CD8-positive, alpha-beta memory T cell (primary cell): ENCODE data around the gene TRIP12. TPM values are rescaled to one million over a fixed set of nuclear protein-coding genes. Genes with fewer than 3 reads are reported as not detected.
"Not testable (repeated sequence)": the region's sequence is repeated elsewhere in the genome, so short reads cannot be mapped to it uniquely, and the experiment has no call there.

ENCODE experiments used
- CTCF ChIA-PET: fragments of 350-600 bp; sonication (Branson Sonifier 250); formaldehyde crosslinking; loops from one replicate; lab custom pipeline; 2021; ENCODE audit warnings: antibody characterized with exemption; lab: Charles Lee
- POLR2A ChIA-PET: fragments of 350-600 bp; sonication (Branson Sonifier 250); formaldehyde crosslinking; loops from one replicate; lab custom pipeline; 2021; ENCODE audit warnings: antibody characterized with exemption; lab: Charles Lee
- DNase-seq, 5 donors: peaks; one replicate each; pipeline versions ENCODE4 v3.0.0 to v3.0.0-alpha.2; 2020 to 2022; ENCODE audit warnings: mixed read lengths in 1 of 5
- H3K27ac ChIP-seq: one replicate; pipeline ENCODE4 v1.7.0; 2013; ENCODE audit warnings: low read depth, mild to moderate bottlenecking, low read length, moderate library complexity
- H3K27me3 ChIP-seq: 2 replicates; pipeline ENCODE4 v1.7.0; 2013; ENCODE audit warnings: low read length, mild to moderate bottlenecking; ENCODE audit not compliant: insufficient read depth, poor library complexity, severe bottlenecking
- H3K36me3 ChIP-seq: 2 replicates; pipeline ENCODE4 v1.7.0; 2013; ENCODE audit warnings: mild to moderate bottlenecking, low read length, moderate library complexity; ENCODE audit not compliant: insufficient read depth
- H3K4me1 ChIP-seq: 2 replicates; pipeline ENCODE4 v1.7.0; 2013; ENCODE audit warnings: mild to moderate bottlenecking, low read length, moderate library complexity; ENCODE audit not compliant: insufficient read depth
- H3K4me3 ChIP-seq: 2 replicates; pipeline ENCODE4 v1.7.0; 2013; ENCODE audit warnings: mild to moderate bottlenecking, low read length
- H3K9me3 ChIP-seq: 2 replicates; pipeline ENCODE4 v1.7.0; 2013; ENCODE audit warnings: mild to moderate bottlenecking, low read length
- H3K27ac Mint-ChIP-seq, 8 donors: one replicate each; pipeline ENCODE4 v1.8.0; 2020 to 2021; ENCODE audit warnings: mixed read lengths in 8 of 8, mild to moderate bottlenecking in 6 of 8, inconsistent platforms in 3 of 8, moderate library complexity in 3 of 8
- H3K27me3 Mint-ChIP-seq, 2 donors: one replicate each; pipeline ENCODE4 v1.8.0; 2020 to 2021; ENCODE audit warnings: mixed read lengths in 2 of 2, mild to moderate bottlenecking in 1 of 2, moderate library complexity in 1 of 2
- H3K36me3 Mint-ChIP-seq, 3 donors: one replicate each; pipeline ENCODE4 v1.8.0; 2020 to 2021; ENCODE audit warnings: mixed read lengths in 3 of 3, inconsistent platforms in 1 of 3, mild to moderate bottlenecking in 1 of 3
- H3K4me1 Mint-ChIP-seq, 3 donors: one replicate each; pipeline ENCODE4 v1.8.0; 2020 to 2021; ENCODE audit warnings: mixed read lengths in 3 of 3, inconsistent platforms in 1 of 3, mild to moderate bottlenecking in 1 of 3
- H3K4me3 Mint-ChIP-seq, 7 donors: one replicate each; pipeline ENCODE4 v1.8.0; 2020 to 2021; ENCODE audit warnings: mixed read lengths in 7 of 7, mild to moderate bottlenecking in 6 of 7, moderate library complexity in 4 of 7, inconsistent platforms in 2 of 7
- H3K9me3 Mint-ChIP-seq, 5 donors: one replicate each; pipeline ENCODE4 v1.8.0; 2020 to 2022; ENCODE audit warnings: mixed read lengths in 5 of 5, mild to moderate bottlenecking in 3 of 5, moderate library complexity in 2 of 5, inconsistent platforms in 1 of 5
- polyA plus RNA-seq: library from polyadenylated mRNA; unstranded; fragments of 300-500 nt; fragmentation: Illumina TruSeq; gene quantifications from one replicate; pipeline ENCODE4 v1.2.3, GENCODE V29; 2021
- total RNA-seq, 2 experiments: library from RNA; stranded (reverse); gene quantifications; one replicate each; pipeline ENCODE4 v1.2.3, GENCODE V29; 2021

TRIP12 gene
- total and polyA plus RNA-seq, 3 experiments from 2014 or later = 42.0 to 269 (median 263) TPM

GRCh38 chr2:229856413-229856812, 65.4 kb downstream of the TRIP12 start:
- ChIA-PET POLR2A (no interaction called here), CTCF (interaction anchor here (0.8 to 2.0 kb wide), 2 partner anchors 11 to 59 kb away, joined by 3 to 5 read pairs; no protein-coding TSS in a partner anchor)
- H3K4me1 ChIP-seq = peaks cover 11% of the 10 kb centered on the region
- no peaks in the 10 kb centered on the region for H3K9me3 Mint-ChIP-seq
- H3K36me3 ChIP-seq = peaks cover 21% of the 10 kb centered on the region
- no peak overlapping the region for H3K27ac ChIP-seq
- H3K27me3 Mint-ChIP-seq = no peaks in the 10 kb centered on the region
- H3K27me3 ChIP-seq = no peaks in the 10 kb centered on the region
- H3K4me3 ChIP-seq = no peak overlapping the region
- peak overlapping the region; percentile 5 to 80 (median 60) for H3K27ac Mint-ChIP-seq
- H3K4me3 Mint-ChIP-seq = no peak overlapping the region
- H3K36me3 Mint-ChIP-seq = peaks cover 0 to 52% (median 26%) of the 10 kb centered on the region in 3 donors
- DNase-seq = no peak
- H3K4me1 Mint-ChIP-seq = peaks cover 46 to 86% (median 77%) of the 10 kb centered on the region in 3 donors
- H3K9me3 ChIP-seq = no peaks in the 10 kb centered on the region

- Histone ChIP-seq H3K4me3 (no peak overlapping the region), H3K9me3 (no peaks in the 10 kb centered on the region), H3K27me3 (no peaks in the 10 kb centered on the region), H3K36me3 (peaks cover 21% of the 10 kb centered on the region), H3K4me1 (peaks cover 24% of the 10 kb centered on the region), H3K27ac (no peak overlapping the region)
- H3K27me3 Mint-ChIP-seq = no peaks in the 10 kb centered on the region
- ChIA-PET POLR2A (no interaction called here), CTCF (no interaction called here)
- no peaks in the 10 kb centered on the region for H3K9me3 Mint-ChIP-seq
- H3K4me1 Mint-ChIP-seq = peaks cover 45 to 86% (median 75%) of the 10 kb centered on the region in 3 donors
- peak overlapping the region in 5 of 8 donors; percentile 23 to 72 (median 35) for H3K27ac Mint-ChIP-seq
- no peak overlapping the region for H3K4me3 Mint-ChIP-seq
- no peak for DNase-seq
- peaks cover 0 to 57% (median 26%) of the 10 kb centered on the region in 3 donors for H3K36me3 Mint-ChIP-seq
These were observed 66.7 kb downstream of the TRIP12 start for GRCh38 chr2:229855116-229855515.

- Mint-ChIP-seq H3K4me1 (peaks cover 56 to 89% (median 86%) of the 10 kb centered on the region in 3 donors), H3K27ac (peak overlapping the region; percentile 47 to 79 (median 72)), H3K9me3 (no peaks in the 10 kb centered on the region), H3K4me3 (peak overlapping the region in 3 of 7 donors; percentile 14 to 45 (median 23)), H3K27me3 (no peaks in the 10 kb centered on the region), H3K36me3 (peaks cover 0 to 47% (median 14%) of the 10 kb centered on the region in 3 donors)
- Histone ChIP-seq H3K9me3 (no peaks in the 10 kb centered on the region), H3K27me3 (no peaks in the 10 kb centered on the region), H3K4me1 (peaks cover 42% of the 10 kb centered on the region), H3K36me3 (peaks cover 13% of the 10 kb centered on the region), H3K4me3 (no peak overlapping the region), H3K27ac (no peak overlapping the region)
- POLR2A ChIA-PET = interaction anchor here (0.9 to 1.2 kb wide), 3 partner anchors 15 to 67 kb away, joined by 3 to 4 read pairs (median 3); no protein-coding TSS in a partner anchor
- CTCF ChIA-PET = interaction anchor here (1.0 to 1.8 kb wide), 4 partner anchors 9 to 22 kb away, joined by 3 to 4 read pairs (median 4); no protein-coding TSS in a partner anchor
- peak in 4 of 5 donors; percentile 33 to 67 (median 44) for DNase-seq
These were observed 69.2 kb downstream of the TRIP12 start for GRCh38 chr2:229852565-229852964.

GRCh38 chr2:229851870-229852269, 69.9 kb downstream of the TRIP12 start:
- Histone ChIP-seq H3K27ac (no peak overlapping the region), H3K9me3 (no peaks in the 10 kb centered on the region), H3K36me3 (peaks cover 13% of the 10 kb centered on the region), H3K27me3 (no peaks in the 10 kb centered on the region), H3K4me1 (peaks cover 42% of the 10 kb centered on the region), H3K4me3 (no peak overlapping the region)
- peaks cover 59 to 89% (median 86%) of the 10 kb centered on the region in 3 donors for H3K4me1 Mint-ChIP-seq
- H3K4me3 Mint-ChIP-seq = peak overlapping the region in 5 of 7 donors; percentile 2 to 60 (median 30)
- DNase-seq = no peak
- H3K27ac Mint-ChIP-seq = peak overlapping the region in 7 of 8 donors; percentile 20 to 91 (median 85)
- ChIA-PET CTCF (interaction anchor here (1.2 to 1.8 kb wide), 3 partner anchors 10 to 21 kb away, joined by 3 to 4 read pairs (median 3); no protein-coding TSS in a partner anchor), POLR2A (interaction anchor here (1.2 kb wide), 1 partner anchor 20 kb away, joined by 3 read pairs; no protein-coding TSS in a partner anchor)
- H3K9me3 Mint-ChIP-seq = no peaks in the 10 kb centered on the region
- no peaks in the 10 kb centered on the region for H3K27me3 Mint-ChIP-seq
- H3K36me3 Mint-ChIP-seq = peaks cover 0 to 46% (median 18%) of the 10 kb centered on the region in 3 donors

GRCh38 chr2:229850355-229851275, 71.2 kb downstream of the TRIP12 start:
- H3K4me1 ChIP-seq = peaks cover 42% of the 10 kb centered on the region
- H3K4me3 ChIP-seq, H3K27ac ChIP-seq, H3K9me3 Mint-ChIP-seq, H3K27me3 ChIP-seq, POLR2A ChIA-PET, H3K27me3 Mint-ChIP-seq, H3K36me3 ChIP-seq, H3K9me3 ChIP-seq: not testable (repeated sequence)
- peaks cover 60 to 86% (median 79%) of the 10 kb centered on the region in 3 donors for H3K4me1 Mint-ChIP-seq
- H3K36me3 Mint-ChIP-seq = peaks cover 0 to 43% (median 16%) of the 10 kb centered on the region in 3 donors
- CTCF ChIA-PET = interaction anchor here (1.2 to 1.5 kb wide), 3 partner anchors 9 to 50 kb away, joined by 3 read pairs; no protein-coding TSS in a partner anchor
- peak in 1 of 5 donors; percentile 6 for DNase-seq
- H3K27ac Mint-ChIP-seq = peak overlapping the region in 6 of 8 donors; percentile 50 to 91 (median 70)
- peak overlapping the region in 6 of 7 donors; percentile 26 to 71 (median 54) for H3K4me3 Mint-ChIP-seq

- Mint-ChIP-seq H3K4me3 (peak overlapping the region in 6 of 7 donors; percentile 2 to 65 (median 26)), H3K27me3 (no peaks in the 10 kb centered on the region), H3K9me3 (no peaks in the 10 kb centered on the region), H3K4me1 (peaks cover 60 to 81% (median 80%) of the 10 kb centered on the region in 3 donors), H3K27ac (peak overlapping the region; percentile 15 to 84 (median 54)), H3K36me3 (peaks cover 0 to 42% (median 20%) of the 10 kb centered on the region in 3 donors)
- POLR2A ChIA-PET = no interaction called here
- Histone ChIP-seq H3K4me1 (peaks cover 42% of the 10 kb centered on the region), H3K27me3 (no peaks in the 10 kb centered on the region), H3K4me3 (no peak overlapping the region), H3K27ac (no peak overlapping the region), H3K36me3 (no peaks in the 10 kb centered on the region), H3K9me3 (no peaks in the 10 kb centered on the region)
- DNase-seq = peak in 1 of 5 donors; percentile 6
- CTCF ChIA-PET = no interaction called here
These were observed 72.7 kb downstream of the TRIP12 start for GRCh38 chr2:229849073-229849472.

GRCh38 chr2:229843613-229844012, 78.2 kb downstream of the TRIP12 start:
- CTCF ChIA-PET = interaction anchor here (0.8 kb wide), 1 partner anchor 9 kb away, joined by 4 read pairs; no protein-coding TSS in a partner anchor
- Mint-ChIP-seq H3K9me3 (no peaks in the 10 kb centered on the region), H3K36me3 (peaks cover 0 to 56% (median 20%) of the 10 kb centered on the region in 3 donors), H3K27me3 (peaks cover 0 to 2% of the 10 kb centered on the region in 2 donors), H3K27ac (no peak overlapping the region), H3K4me1 (peaks cover 33 to 55% (median 53%) of the 10 kb centered on the region in 3 donors), H3K4me3 (no peak overlapping the region)
- H3K4me1 ChIP-seq = peaks cover 17% of the 10 kb centered on the region
- peaks cover 6% of the 10 kb centered on the region for H3K36me3 ChIP-seq
- no peaks in the 10 kb centered on the region for H3K27me3 ChIP-seq
- H3K9me3 ChIP-seq = no peaks in the 10 kb centered on the region
- POLR2A ChIA-PET = no interaction called here
- DNase-seq = no peak
- H3K27ac ChIP-seq = no peak overlapping the region
- no peak overlapping the region for H3K4me3 ChIP-seq
